GM12878 (cell line): ENCODE measurements around the gene TULP4. TPM values are rescaled to one million over a fixed set of nuclear protein-coding genes. Genes with fewer than 3 reads are reported as not detected.

ENCODE experiments used
- ATAC-seq: fragments of 200-7000 bp; cut with Tn5 transposase; 3 replicates; pipeline ENCODE4 v1.9.1; 2020; ENCODE audit warnings: mild to moderate bottlenecking, moderate library complexity
- BruUV-seq: library from RNA; stranded (reverse); fragments of 400-500 nt; replicated peaks from 2 replicates; lab custom pipeline; 2021; lab: Mats Ljungman, UMichigan
- CTCF ChIA-PET: fragments of 300-600 bp; sonication (Branson Sonifier 250); formaldehyde crosslinking; extraction: SDS; loops from one replicate; lab custom pipeline; 2021; ENCODE audit warnings: inconsistent platforms; lab: Yijun Ruan, JAX
- POLR2A ChIA-PET: fragments of 350-600 bp; formaldehyde crosslinking; extraction: SDS; loops from one replicate; lab custom pipeline; 2021; ENCODE audit warnings: inconsistent platforms; lab: Charles Lee
- RAD21 ChIA-PET: fragments of 300-600 bp; sonication (Branson Sonifier 250); formaldehyde crosslinking; loops from one replicate; lab custom pipeline; 2023; ENCODE audit warnings: antibody characterized with exemption; ENCODE audit not compliant: unreplicated experiment; lab: Charles Lee
- SMC1A ChIA-PET: fragments of 300-600 bp; sonication (Branson Sonifier 250); formaldehyde crosslinking; loops from one replicate; lab custom pipeline; 2023; ENCODE audit not compliant: unreplicated experiment, uncharacterized antibody; lab: Charles Lee
- DNase-seq: peaks from one replicate; pipeline ENCODE4 v3.0.0-alpha.2; 2011; ENCODE audit warnings: low read depth, low spot score
- FAIRE-seq: peaks from 3 replicates; lab custom pipeline; 2011; peaks lifted over from hg19 to GRCh38; lab: Jason Lieb, UNC
- H2AFZ ChIP-seq: 2 replicates; pipeline ENCODE4 v1.6.0; 2011; ENCODE audit warnings: low read depth, low read length, control low read depth; ENCODE audit not compliant: control insufficient read depth
- H3K27ac ChIP-seq: 2 replicates; pipeline ENCODE4 v1.5.1; 2011; ENCODE audit warnings: control low read depth; ENCODE audit not compliant: control insufficient read depth, insufficient read depth
- H3K27me3 ChIP-seq, 2 experiments: replicated peaks in 1 of 2; 2 replicates each; pipeline versions ENCODE4 v1.6.0 to v1.6.1; 2011; ENCODE audit warnings: low read length in 1 of 2; ENCODE audit not compliant: control insufficient read depth in 2 of 2, insufficient read depth in 2 of 2
- H3K36me3 ChIP-seq, 2 experiments: 2 replicates each; pipeline ENCODE4 v1.5.1; 2011; ENCODE audit warnings: low read length in 1 of 2; ENCODE audit not compliant: control insufficient read depth in 2 of 2, insufficient read depth in 2 of 2
- H3K4me1 ChIP-seq: 2 replicates; pipeline ENCODE4 v1.6.1; 2011; ENCODE audit warnings: mild to moderate bottlenecking, low read length, moderate library complexity, mixed read lengths; ENCODE audit not compliant: control insufficient read depth, insufficient read depth
- H3K4me2 ChIP-seq: 2 replicates; pipeline ENCODE4 v1.6.0; 2011; ENCODE audit warnings: control low read depth; ENCODE audit not compliant: control insufficient read depth, insufficient read depth
- H3K4me3 ChIP-seq: fragments of 200-600 bp; sonication (generic); 2 replicates; pipeline ENCODE4 v1.5.1; 2016
- H3K79me2 ChIP-seq: 2 replicates; pipeline ENCODE4 v1.6.0; 2011; ENCODE audit warnings: low read length; ENCODE audit not compliant: control insufficient read depth, insufficient read depth
- H3K9ac ChIP-seq: 2 replicates; pipeline ENCODE4 v1.8.0; 2011; ENCODE audit warnings: low read length, control low read depth, mixed read lengths; ENCODE audit not compliant: control insufficient read depth, insufficient read depth
- H3K9me3 ChIP-seq: replicated peaks from 3 replicates; pipeline ENCODE4 v1.5.1; 2011; ENCODE audit warnings: mild to moderate bottlenecking, low read length; ENCODE audit not compliant: control insufficient read depth, insufficient read depth
- H4K20me1 ChIP-seq: 2 replicates; pipeline ENCODE4 v1.6.0; 2011; ENCODE audit not compliant: control insufficient read depth, insufficient read depth
- JUND ChIP-seq: IDR thresholded peaks from 2 replicates; pipeline ENCODE4 v1.6.1; 2012; ENCODE audit warnings: low read depth, mild to moderate bottlenecking, low read length, improper control_type of control experiment, moderate library complexity
- KAT2A ChIP-seq: conservative IDR thresholded peaks from 2 replicates; pipeline ENCODE4 v1.6.1; 2011; ENCODE audit warnings: low read depth, low read length; ENCODE audit not compliant: control insufficient read depth
- NFIC ChIP-seq: IDR thresholded peaks from 2 replicates; pipeline ENCODE4 v1.6.1; 2012; ENCODE audit warnings: low read depth, mild to moderate bottlenecking, inconsistent platforms, low read length, moderate library complexity
- SMARCA5 ChIP-seq: fragments of 450-650 bp; IDR thresholded peaks from 2 replicates; pipeline ENCODE4 v1.6.1; 2017; ENCODE audit warnings: mild to moderate bottlenecking
- SRF ChIP-seq, 2 experiments: IDR thresholded peaks; 2 replicates each; pipeline ENCODE4 v1.6.1; 2011; ENCODE audit warnings: low read depth in 2 of 2, low read length in 2 of 2, mild to moderate bottlenecking in 1 of 2, moderate library complexity in 1 of 2
- SUPT20H ChIP-seq: IDR thresholded peaks from 2 replicates; pipeline ENCODE4 v1.6.1; 2011; ENCODE audit warnings: low read depth, mild to moderate bottlenecking, low read length, moderate library complexity, borderline replicate concordance; ENCODE audit not compliant: control insufficient read depth
- TARDBP ChIP-seq: IDR thresholded peaks from 2 replicates; pipeline ENCODE4 v1.6.1; 2016; ENCODE audit warnings: borderline replicate concordance
- TCF7 ChIP-seq: IDR thresholded peaks from 2 replicates; pipeline ENCODE4 v1.6.1; 2014; ENCODE audit warnings: antibody characterized with exemption, borderline replicate concordance
- WGBS: methylation state at CpG from one replicate; pipeline ENCODE4 v1.1.6; 2016; ENCODE audit warnings: low lambda C conversion rate; ENCODE audit not compliant: insufficient replicate concordance, insufficient coverage; ENCODE audit errors: missing lambda C conversion rate; 5-methylcytosine and 5-hydroxymethylcytosine counted together
- in situ Hi-C: fragments of 300-500 bp; cut with MboI; formaldehyde crosslinking; loops from 9 replicates; pipeline ENCODE4 v1.14.3; 2018; ENCODE audit warnings: mixed read lengths
- intact Hi-C: fragments of 100-400 bp; cut with micrococcal nuclease; formaldehyde crosslinking; loops from one replicate; pipeline ENCODE4 v1.14.2; 2022; ENCODE audit not compliant: unreplicated experiment
- polyA plus RNA-seq, 11 experiments: library from polyadenylated mRNA; depleted of rRNA in 4 of 11; unstranded in 6 of 11; stranded (reverse) in 5 of 11; fragments of >200 nt; fragmentation: Nextera tagmentation in 4 of 11; fragmentation: Illumina TruSeq in 1 of 11; extraction: Ambion mirVana in 4 of 11; extraction: Trizol in 1 of 11; gene quantifications; 1 replicate in 1 of 11; 2 replicates in 10 of 11; pipeline versions ENCODE4 v1.2.1 to v1.2.3, GENCODE V29; 2011 to 2016; ENCODE audit warnings: inconsistent platforms in 2 of 11, missing spikeins in 2 of 11, low read depth in 1 of 11
- total RNA-seq, 4 experiments: library from RNA; depleted of rRNA in 3 of 4; stranded (reverse); fragments of >200 nt in 3 of 4; fragmentation: Illumina TruSeq in 1 of 4; extraction: Trizol in 1 of 4; gene quantifications; 2 replicates each; pipeline versions ENCODE4 v1.2.1 to v1.2.3, GENCODE V29; 2013 to 2021
- TF ChIP-seq, protein P1 (sequence below), 3 experiments: IDR thresholded peaks in 2 of 3; conservative IDR thresholded peaks in 1 of 3; 2 replicates each; pipeline ENCODE4 v1.5.1; 2011; ENCODE audit warnings: low read depth in 3 of 3, low read length in 3 of 3, mild to moderate bottlenecking in 3 of 3, control low read depth in 2 of 3, moderate library complexity in 2 of 3, inconsistent platforms in 1 of 3, mixed read lengths in 1 of 3; ENCODE audit not compliant: control insufficient read depth in 2 of 3, insufficient read depth in 1 of 3; ENCODE audit errors: extremely low read depth in 1 of 3
- TF ChIP-seq, protein P2 (sequence below): IDR thresholded peaks from 2 replicates; pipeline ENCODE4 v1.6.1; 2011; ENCODE audit warnings: low read depth, mild to moderate bottlenecking, low read length, moderate library complexity, borderline replicate concordance; ENCODE audit errors: extremely low read depth
- TF ChIP-seq, protein P3 (sequence below): IDR thresholded peaks from 2 replicates; pipeline ENCODE4 v1.6.1; 2011; ENCODE audit warnings: low read depth, low read length, improper control_type of control experiment, borderline replicate concordance

TULP4 gene
- total and polyA plus RNA-seq, 10 of the 15 experiments (the other 5 are each of a cell fraction or from before 2014, with no cell fraction given): 0.73 to 31.8 (median 14.0) TPM

GRCh38 chr6:158284876-158285655, 27.2 kb upstream of the TULP4 start:
- 97% methylated on average over 6 of the region's 6 CpGs for WGBS
- no peak for ATAC-seq
- H3K27ac ChIP-seq: no peak overlapping the region

More at GRCh38 chr6:158284876-158285655, 27.2 kb upstream of the TULP4 start:
- Histone ChIP-seq H3K27me3 (no peaks in the 10 kb centered on the region), H3K36me3 (no peaks in the 10 kb centered on the region; a peak in 1 of 4 replicates), H3K4me2 (no peak overlapping the region), H4K20me1 (no peaks in the 10 kb centered on the region), H3K9ac (no peak overlapping the region), H3K9me3 (no peaks in the 10 kb centered on the region), H2AFZ (no peak overlapping the region), H3K4me3 (no peak overlapping the region), H3K4me1 (peaks cover 12% of the 10 kb centered on the region), H3K79me2 (peaks cover 5% of the 10 kb centered on the region)
- no peak for DNase-seq
- RAD21 ChIA-PET: interaction anchor here (0.7 kb wide), 1 partner anchor 64 kb away, joined by 3 read pairs; no protein-coding TSS in a partner anchor
- FAIRE-seq: no peak
- CTCF ChIA-PET: interaction anchor here (1.0 to 3.0 kb wide), 3 partner anchors 22 to 234 kb away, joined by 3 to 8 read pairs (median 3); no protein-coding TSS in a partner anchor
- POLR2A ChIA-PET: no interaction called here
- TF ChIP-seq, protein P1, sequence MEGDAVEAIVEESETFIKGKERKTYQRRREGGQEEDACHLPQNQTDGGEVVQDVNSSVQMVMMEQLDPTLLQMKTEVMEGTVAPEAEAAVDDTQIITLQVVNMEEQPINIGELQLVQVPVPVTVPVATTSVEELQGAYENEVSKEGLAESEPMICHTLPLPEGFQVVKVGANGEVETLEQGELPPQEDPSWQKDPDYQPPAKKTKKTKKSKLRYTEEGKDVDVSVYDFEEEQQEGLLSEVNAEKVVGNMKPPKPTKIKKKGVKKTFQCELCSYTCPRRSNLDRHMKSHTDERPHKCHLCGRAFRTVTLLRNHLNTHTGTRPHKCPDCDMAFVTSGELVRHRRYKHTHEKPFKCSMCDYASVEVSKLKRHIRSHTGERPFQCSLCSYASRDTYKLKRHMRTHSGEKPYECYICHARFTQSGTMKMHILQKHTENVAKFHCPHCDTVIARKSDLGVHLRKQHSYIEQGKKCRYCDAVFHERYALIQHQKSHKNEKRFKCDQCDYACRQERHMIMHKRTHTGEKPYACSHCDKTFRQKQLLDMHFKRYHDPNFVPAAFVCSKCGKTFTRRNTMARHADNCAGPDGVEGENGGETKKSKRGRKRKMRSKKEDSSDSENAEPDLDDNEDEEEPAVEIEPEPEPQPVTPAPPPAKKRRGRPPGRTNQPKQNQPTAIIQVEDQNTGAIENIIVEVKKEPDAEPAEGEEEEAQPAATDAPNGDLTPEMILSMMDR (IDR thresholded peaks at IDR 0.05 in 2 of 3, conservative IDR thresholded peaks at IDR 0.05 in 1 of 3; ENCODE audit: control insufficient read depth in 2 of 3, extremely low read depth in 1 of 3, insufficient read depth in 1 of 3, low read depth in 3 of 3, low read length in 3 of 3): no peak
- TF ChIP-seq NFIC (no peak), SRF (IDR thresholded peaks at IDR 0.05; ENCODE audit: low read depth in 2 of 2, low read length in 2 of 2) (no peak), TARDBP (no peak), SUPT20H (no peak), KAT2A (no peak), SMARCA5 (no peak), JUND (no peak), TCF7 (no peak)
- TF ChIP-seq, protein P2, sequence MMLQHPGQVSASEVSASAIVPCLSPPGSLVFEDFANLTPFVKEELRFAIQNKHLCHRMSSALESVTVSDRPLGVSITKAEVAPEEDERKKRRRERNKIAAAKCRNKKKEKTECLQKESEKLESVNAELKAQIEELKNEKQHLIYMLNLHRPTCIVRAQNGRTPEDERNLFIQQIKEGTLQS: no peak
- TF ChIP-seq, protein P3, sequence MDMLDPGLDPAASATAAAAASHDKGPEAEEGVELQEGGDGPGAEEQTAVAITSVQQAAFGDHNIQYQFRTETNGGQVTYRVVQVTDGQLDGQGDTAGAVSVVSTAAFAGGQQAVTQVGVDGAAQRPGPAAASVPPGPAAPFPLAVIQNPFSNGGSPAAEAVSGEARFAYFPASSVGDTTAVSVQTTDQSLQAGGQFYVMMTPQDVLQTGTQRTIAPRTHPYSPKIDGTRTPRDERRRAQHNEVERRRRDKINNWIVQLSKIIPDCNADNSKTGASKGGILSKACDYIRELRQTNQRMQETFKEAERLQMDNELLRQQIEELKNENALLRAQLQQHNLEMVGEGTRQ: no peak
- SMC1A ChIA-PET: interaction anchor here (0.5 to 2.7 kb wide), 4 partner anchors 12 to 73 kb away, joined by 3 to 13 read pairs (median 4); no protein-coding TSS in a partner anchor
- intact Hi-C loops (no loop called here), in situ Hi-C loops (no loop called here)
- BruUV-seq: no TSS peak
